ENCODE results near the gene NDUFAF5.
"Not testable (repeated sequence)": the region's sequence is repeated elsewhere in the genome, so short reads cannot be mapped to it uniquely, and the experiment has no call there.

The NDUFAF5 gene

GRCh38 chr20:13784893-13785715 lies at the start of gene NDUFAF5, which contains the start of gene ESF1:
NDUFAF5 (plus strand) TSS chr20:13785028; CDS start chr20:13785069, 41 bp downstream.
ESF1 (minus strand) TSS chr20:13784919; CDS start chr20:13783140, 1,779 bp downstream.
- peak; percentile 91 to 92 for DNase-seq

- DNase-seq = no peak
These were observed 49.0 kb upstream of the NDUFAF5 start for GRCh38 chr20:13735826-13736225.

- no peak for DNase-seq
These were observed 48.2 kb upstream of the NDUFAF5 start for GRCh38 chr20:13736436-13737191.

GRCh38 chr20:13738187-13738586 lies 46.6 kb upstream of the NDUFAF5 start:
- not testable (repeated sequence) for DNase-seq

GRCh38 chr20:13739731-13740649 lies 44.8 kb upstream of the NDUFAF5 start:
- no peak for DNase-seq

- no peak for DNase-seq
These were observed 42.9 kb upstream of the NDUFAF5 start for GRCh38 chr20:13741879-13742278.

- DNase-seq = no peak
These were observed 40.5 kb upstream of the NDUFAF5 start for GRCh38 chr20:13744352-13744751.

- DNase-seq = no peak
These were observed 39.0 kb upstream of the NDUFAF5 start for GRCh38 chr20:13745784-13746183.

GRCh38 chr20:13749811-13750210 lies 35.0 kb upstream of the NDUFAF5 start:
- DNase-seq = no peak

- no peak for DNase-seq
These were observed 31.3 kb upstream of the NDUFAF5 start for GRCh38 chr20:13753436-13754036.

GRCh38 chr20:13755809-13756208 lies 29.0 kb upstream of the NDUFAF5 start:
- DNase-seq = no peak

- no peak for DNase-seq
These were observed 28.3 kb upstream of the NDUFAF5 start for GRCh38 chr20:13756551-13756950.

- DNase-seq = no peak
These were observed 25.9 kb upstream of the NDUFAF5 start for GRCh38 chr20:13758884-13759283.

GRCh38 chr20:13760451-13760946 lies 24.3 kb upstream of the NDUFAF5 start:
- DNase-seq = not testable (repeated sequence)

GRCh38 chr20:13765299-13765698 lies 19.5 kb upstream of the NDUFAF5 start:
- no peak for DNase-seq

- DNase-seq = no peak
These were observed 18.9 kb upstream of the NDUFAF5 start for GRCh38 chr20:13765868-13766416.

GRCh38 chr20:13770141-13770540 lies 14.7 kb upstream of the NDUFAF5 start:
- DNase-seq = no peak

GRCh38 chr20:13771853-13772453 lies 12.9 kb upstream of the NDUFAF5 start:
- no peak for DNase-seq

GRCh38 chr20:13772529-13772928 lies 12.3 kb upstream of the NDUFAF5 start:
- no peak for DNase-seq

GRCh38 chr20:13775867-13776266 lies 9.0 kb upstream of the NDUFAF5 start:
- DNase-seq = no peak

- no peak for DNase-seq
These were observed 7.6 kb upstream of the NDUFAF5 start for GRCh38 chr20:13777171-13777601.
